Measurements from ENCODE around the gene PTGS1. TPM values are rescaled to one million over a fixed set of nuclear protein-coding genes. Genes with fewer than 3 reads are reported as not detected.

Gene PTGS1
- total and polyA plus RNA-seq, 2 of the 8 experiments (the other 6 are each of a cell fraction or from before 2014, with no cell fraction given), result 1.1 to 1.9 TPM

DNA sequence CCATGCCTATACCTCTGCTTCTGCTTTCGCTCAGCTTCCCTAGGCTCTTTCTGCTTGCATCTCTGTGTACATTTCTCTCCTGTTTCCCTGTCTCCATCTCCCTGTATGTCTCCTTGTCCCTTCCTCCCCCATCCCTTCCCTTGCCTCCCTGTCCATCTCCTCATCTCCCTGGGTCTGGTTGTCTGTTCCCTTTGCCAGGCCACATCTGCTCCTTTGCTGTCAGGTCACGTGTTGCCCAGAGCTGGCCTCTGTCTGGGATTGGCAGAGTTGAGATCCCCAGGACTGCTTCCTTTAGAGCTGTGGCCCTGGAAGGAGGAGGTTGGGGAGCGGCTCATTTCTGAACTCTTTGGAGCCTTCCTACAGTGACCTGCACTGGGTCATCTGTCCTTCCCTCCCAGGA, 31.8 kb upstream of the PTGS1 start (continued):
- TF ChIP-seq KDM1A (IDR thresholded peaks at IDR 0.05; ENCODE audit: borderline replicate concordance, low read length) (no peak), BRCA1 (IDR thresholded peaks at IDR 0.05; ENCODE audit: low read depth, low read length) (no peak)
- TF ChIP-seq, protein P1, sequence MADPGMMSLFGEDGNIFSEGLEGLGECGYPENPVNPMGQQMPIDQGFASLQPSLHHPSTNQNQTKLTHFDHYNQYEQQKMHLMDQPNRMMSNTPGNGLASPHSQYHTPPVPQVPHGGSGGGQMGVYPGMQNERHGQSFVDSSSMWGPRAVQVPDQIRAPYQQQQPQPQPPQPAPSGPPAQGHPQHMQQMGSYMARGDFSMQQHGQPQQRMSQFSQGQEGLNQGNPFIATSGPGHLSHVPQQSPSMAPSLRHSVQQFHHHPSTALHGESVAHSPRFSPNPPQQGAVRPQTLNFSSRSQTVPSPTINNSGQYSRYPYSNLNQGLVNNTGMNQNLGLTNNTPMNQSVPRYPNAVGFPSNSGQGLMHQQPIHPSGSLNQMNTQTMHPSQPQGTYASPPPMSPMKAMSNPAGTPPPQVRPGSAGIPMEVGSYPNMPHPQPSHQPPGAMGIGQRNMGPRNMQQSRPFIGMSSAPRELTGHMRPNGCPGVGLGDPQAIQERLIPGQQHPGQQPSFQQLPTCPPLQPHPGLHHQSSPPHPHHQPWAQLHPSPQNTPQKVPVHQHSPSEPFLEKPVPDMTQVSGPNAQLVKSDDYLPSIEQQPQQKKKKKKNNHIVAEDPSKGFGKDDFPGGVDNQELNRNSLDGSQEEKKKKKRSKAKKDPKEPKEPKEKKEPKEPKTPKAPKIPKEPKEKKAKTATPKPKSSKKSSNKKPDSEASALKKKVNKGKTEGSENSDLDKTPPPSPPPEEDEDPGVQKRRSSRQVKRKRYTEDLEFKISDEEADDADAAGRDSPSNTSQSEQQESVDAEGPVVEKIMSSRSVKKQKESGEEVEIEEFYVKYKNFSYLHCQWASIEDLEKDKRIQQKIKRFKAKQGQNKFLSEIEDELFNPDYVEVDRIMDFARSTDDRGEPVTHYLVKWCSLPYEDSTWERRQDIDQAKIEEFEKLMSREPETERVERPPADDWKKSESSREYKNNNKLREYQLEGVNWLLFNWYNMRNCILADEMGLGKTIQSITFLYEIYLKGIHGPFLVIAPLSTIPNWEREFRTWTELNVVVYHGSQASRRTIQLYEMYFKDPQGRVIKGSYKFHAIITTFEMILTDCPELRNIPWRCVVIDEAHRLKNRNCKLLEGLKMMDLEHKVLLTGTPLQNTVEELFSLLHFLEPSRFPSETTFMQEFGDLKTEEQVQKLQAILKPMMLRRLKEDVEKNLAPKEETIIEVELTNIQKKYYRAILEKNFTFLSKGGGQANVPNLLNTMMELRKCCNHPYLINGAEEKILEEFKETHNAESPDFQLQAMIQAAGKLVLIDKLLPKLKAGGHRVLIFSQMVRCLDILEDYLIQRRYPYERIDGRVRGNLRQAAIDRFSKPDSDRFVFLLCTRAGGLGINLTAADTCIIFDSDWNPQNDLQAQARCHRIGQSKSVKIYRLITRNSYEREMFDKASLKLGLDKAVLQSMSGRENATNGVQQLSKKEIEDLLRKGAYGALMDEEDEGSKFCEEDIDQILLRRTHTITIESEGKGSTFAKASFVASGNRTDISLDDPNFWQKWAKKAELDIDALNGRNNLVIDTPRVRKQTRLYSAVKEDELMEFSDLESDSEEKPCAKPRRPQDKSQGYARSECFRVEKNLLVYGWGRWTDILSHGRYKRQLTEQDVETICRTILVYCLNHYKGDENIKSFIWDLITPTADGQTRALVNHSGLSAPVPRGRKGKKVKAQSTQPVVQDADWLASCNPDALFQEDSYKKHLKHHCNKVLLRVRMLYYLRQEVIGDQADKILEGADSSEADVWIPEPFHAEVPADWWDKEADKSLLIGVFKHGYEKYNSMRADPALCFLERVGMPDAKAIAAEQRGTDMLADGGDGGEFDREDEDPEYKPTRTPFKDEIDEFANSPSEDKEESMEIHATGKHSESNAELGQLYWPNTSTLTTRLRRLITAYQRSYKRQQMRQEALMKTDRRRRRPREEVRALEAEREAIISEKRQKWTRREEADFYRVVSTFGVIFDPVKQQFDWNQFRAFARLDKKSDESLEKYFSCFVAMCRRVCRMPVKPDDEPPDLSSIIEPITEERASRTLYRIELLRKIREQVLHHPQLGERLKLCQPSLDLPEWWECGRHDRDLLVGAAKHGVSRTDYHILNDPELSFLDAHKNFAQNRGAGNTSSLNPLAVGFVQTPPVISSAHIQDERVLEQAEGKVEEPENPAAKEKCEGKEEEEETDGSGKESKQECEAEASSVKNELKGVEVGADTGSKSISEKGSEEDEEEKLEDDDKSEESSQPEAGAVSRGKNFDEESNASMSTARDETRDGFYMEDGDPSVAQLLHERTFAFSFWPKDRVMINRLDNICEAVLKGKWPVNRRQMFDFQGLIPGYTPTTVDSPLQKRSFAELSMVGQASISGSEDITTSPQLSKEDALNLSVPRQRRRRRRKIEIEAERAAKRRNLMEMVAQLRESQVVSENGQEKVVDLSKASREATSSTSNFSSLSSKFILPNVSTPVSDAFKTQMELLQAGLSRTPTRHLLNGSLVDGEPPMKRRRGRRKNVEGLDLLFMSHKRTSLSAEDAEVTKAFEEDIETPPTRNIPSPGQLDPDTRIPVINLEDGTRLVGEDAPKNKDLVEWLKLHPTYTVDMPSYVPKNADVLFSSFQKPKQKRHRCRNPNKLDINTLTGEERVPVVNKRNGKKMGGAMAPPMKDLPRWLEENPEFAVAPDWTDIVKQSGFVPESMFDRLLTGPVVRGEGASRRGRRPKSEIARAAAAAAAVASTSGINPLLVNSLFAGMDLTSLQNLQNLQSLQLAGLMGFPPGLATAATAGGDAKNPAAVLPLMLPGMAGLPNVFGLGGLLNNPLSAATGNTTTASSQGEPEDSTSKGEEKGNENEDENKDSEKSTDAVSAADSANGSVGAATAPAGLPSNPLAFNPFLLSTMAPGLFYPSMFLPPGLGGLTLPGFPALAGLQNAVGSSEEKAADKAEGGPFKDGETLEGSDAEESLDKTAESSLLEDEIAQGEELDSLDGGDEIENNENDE (IDR thresholded peaks at IDR 0.05; ENCODE audit: insufficient replicate concordance, low read length), result no peak

Measured in H1 (cell line).